Testis (tissue), 2 donors: ENCODE data around the gene GNAT1.

Source experiments
- POLR2A ChIP-seq: fragments of 450-650 bp; IDR thresholded peaks from one replicate; pipeline ENCODE4 v1.6.1; 2017; ENCODE audit warnings: antibody characterized with exemption, mild to moderate bottlenecking, moderate library complexity
- TF ChIP-seq, protein P1 (sequence below), 3 experiments: fragments of 450-650 bp in 2 of 3; fragments of 200-600 bp in 1 of 3; sonication (generic) in 1 of 3; IDR thresholded peaks; one replicate each; pipeline ENCODE4 v1.5.1; 2016 to 2019; ENCODE audit warnings: antibody characterized with exemption in 3 of 3, mild to moderate bottlenecking in 2 of 3, moderate library complexity in 1 of 3

- TF ChIP-seq, protein P1, sequence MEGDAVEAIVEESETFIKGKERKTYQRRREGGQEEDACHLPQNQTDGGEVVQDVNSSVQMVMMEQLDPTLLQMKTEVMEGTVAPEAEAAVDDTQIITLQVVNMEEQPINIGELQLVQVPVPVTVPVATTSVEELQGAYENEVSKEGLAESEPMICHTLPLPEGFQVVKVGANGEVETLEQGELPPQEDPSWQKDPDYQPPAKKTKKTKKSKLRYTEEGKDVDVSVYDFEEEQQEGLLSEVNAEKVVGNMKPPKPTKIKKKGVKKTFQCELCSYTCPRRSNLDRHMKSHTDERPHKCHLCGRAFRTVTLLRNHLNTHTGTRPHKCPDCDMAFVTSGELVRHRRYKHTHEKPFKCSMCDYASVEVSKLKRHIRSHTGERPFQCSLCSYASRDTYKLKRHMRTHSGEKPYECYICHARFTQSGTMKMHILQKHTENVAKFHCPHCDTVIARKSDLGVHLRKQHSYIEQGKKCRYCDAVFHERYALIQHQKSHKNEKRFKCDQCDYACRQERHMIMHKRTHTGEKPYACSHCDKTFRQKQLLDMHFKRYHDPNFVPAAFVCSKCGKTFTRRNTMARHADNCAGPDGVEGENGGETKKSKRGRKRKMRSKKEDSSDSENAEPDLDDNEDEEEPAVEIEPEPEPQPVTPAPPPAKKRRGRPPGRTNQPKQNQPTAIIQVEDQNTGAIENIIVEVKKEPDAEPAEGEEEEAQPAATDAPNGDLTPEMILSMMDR (IDR thresholded peaks at IDR 0.05), result no peak
- no peak for TF ChIP-seq POLR2A
These were observed 7.7 kb upstream of the GNAT1 start for GRCh38 chr3:50183755-50184154.
